NCI-H460 (cell line): ENCODE measurements around the gene RASAL3. TPM values are rescaled to one million over a fixed set of nuclear protein-coding genes. Genes with fewer than 3 reads are reported as not detected.
"Not testable (repeated sequence)": the region's sequence is repeated elsewhere in the genome, so short reads cannot be mapped to it uniquely, and the experiment has no call there.

ENCODE experiments used
- DNase-seq: peaks from one replicate; pipeline ENCODE4 v3.0.0-alpha.2; 2016; ENCODE audit warnings: low read depth; ENCODE audit errors: extremely low read depth
- polyA plus RNA-seq: library from polyadenylated mRNA; depleted of rRNA; stranded (reverse); fragments of >200 nt; gene quantifications from 2 replicates; pipeline ENCODE4 v1.2.3, GENCODE V29; 2014; cell fraction: nucleus; rRNA removed
- total RNA-seq: library from RNA; depleted of rRNA; stranded (reverse); fragments of >200 nt; shearing (Covaris generic); gene quantifications from 2 replicates; pipeline ENCODE4 v1.2.3, GENCODE V29; 2014; rRNA removed

The RASAL3 gene
- total RNA-seq: not detected in 2 replicates
- polyA plus RNA-seq: 0.93 TPM in 1 of 2 replicates, not detected in the other

DNA sequence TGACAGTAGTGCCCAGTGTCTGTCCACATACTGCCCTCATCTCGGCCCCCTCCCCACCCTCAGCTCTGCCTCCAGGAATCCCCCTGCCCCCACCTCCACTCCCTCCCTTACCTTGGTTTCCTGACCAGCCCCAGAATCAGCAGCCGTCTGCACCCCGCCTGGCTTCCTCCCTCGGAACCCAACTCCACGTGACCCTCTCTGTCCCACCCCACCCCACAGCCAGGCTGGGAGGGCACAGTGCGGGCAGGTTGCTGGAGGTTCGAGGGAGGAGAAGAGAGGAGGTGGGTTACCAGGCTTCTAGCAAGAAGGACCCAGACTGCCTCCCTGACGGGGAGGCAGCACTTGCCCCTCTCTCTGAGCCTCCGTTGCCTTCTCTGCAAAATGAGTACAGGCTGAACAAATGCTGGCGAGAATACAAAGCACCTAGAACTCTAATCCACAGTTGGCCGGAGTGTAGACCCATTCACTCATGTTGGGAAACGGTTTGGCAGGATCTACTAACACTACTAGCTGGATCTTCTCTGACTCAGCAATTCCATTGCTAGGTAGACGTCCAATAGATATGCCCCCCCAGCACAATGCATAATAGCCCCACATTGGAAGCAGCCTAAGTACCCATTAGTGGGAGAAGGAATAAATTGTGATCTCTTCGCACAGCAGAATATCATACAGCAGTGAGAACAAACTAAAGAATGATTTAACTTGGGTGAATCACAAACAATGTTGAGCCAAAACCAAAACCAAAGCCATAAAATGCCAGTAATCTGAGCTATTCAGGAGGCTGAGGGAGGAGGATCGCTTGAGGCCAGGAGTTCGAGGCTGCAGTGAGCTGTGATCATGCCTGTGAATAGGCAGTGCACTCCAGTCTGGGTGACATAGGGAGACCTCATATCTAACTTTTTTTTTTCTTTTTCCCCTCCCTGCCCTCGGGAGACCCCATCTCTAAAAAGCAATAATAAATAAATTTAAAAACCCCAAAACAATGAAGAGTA lies at the start of gene RASAL3:
TSS of gene RASAL3 (minus strand) at position 151 of the 992 bp plus-strand sequence. CDS start 186 bp downstream, outside the sequence.
- no peak for DNase-seq

DNA sequence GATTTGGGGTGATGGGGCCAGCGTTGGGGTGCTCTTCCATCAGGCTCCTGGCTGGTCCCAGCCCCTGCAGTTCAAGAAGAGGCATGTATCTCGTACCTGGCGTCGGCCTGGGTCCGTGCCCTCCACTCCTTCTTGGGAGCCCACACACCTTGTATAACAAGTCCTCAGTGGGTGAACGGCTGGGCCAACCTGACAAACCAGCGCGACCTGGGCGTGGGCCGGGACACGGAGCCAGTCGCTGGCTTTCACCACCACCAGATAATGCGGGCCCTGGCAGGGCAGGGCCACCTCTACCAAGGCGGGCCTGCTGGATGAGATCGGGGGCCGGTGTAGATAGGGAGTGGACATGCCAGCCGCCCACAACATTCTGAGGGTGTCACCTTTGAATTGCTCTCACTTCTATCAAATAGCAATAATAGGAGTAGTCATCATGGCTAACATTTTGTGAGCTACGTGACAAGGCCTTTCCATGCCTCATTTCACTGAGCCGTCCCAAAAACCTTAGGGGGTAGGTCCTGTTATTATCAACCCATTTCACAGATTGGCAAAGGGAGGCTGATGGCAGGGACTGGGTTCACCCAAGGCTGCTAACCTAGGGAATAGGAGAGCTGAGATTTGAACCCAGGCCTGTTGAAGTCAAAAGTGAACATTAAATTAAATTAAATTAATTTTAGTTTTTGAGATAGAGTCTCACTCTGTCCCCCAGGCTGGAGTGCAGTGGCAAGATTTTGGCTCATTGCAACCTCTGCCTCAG lies 47.5 kb upstream of the RASAL3 start:
- no peak for DNase-seq

DNA sequence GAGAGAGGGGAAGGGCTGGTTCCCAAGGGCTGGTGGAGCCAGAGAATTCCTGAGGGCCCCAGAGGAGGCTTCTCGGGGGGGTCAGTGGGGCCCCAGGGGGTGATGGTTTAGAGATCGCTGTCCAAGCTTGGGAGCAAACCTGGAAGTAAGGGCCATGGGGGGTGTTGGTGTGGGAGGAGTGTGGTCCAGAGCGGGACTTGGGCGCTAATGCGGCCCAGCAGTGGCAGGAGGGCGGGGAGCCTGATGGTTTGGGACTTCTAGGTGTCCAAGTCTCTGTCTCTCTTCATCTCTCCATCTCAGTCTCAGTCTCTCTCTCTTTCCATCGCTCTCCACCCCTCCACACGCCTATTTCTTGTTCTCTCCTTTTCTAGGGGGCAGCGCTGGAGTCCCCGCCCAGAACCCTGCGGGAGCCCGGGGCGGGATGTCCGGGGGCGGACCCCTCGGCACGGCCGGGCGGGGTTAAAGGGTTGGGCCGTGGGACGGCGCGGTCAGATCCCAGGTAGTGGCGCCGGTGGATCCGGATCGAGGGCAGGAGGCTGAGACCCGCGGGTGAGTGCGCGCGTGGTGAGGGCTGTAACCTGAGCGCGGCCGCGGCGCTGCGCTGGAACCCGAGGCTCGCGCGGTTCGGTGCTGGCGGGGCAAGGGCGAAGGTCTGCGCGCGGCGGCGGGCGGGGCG lies 43.8 kb upstream of the RASAL3 start, which contains the start of gene CYP4F22:
TSS of gene CYP4F22 (plus strand) at position 491 of the 676 bp plus-strand sequence. CDS start 16,812 bp downstream, outside the sequence.
- no peak for DNase-seq

DNA sequence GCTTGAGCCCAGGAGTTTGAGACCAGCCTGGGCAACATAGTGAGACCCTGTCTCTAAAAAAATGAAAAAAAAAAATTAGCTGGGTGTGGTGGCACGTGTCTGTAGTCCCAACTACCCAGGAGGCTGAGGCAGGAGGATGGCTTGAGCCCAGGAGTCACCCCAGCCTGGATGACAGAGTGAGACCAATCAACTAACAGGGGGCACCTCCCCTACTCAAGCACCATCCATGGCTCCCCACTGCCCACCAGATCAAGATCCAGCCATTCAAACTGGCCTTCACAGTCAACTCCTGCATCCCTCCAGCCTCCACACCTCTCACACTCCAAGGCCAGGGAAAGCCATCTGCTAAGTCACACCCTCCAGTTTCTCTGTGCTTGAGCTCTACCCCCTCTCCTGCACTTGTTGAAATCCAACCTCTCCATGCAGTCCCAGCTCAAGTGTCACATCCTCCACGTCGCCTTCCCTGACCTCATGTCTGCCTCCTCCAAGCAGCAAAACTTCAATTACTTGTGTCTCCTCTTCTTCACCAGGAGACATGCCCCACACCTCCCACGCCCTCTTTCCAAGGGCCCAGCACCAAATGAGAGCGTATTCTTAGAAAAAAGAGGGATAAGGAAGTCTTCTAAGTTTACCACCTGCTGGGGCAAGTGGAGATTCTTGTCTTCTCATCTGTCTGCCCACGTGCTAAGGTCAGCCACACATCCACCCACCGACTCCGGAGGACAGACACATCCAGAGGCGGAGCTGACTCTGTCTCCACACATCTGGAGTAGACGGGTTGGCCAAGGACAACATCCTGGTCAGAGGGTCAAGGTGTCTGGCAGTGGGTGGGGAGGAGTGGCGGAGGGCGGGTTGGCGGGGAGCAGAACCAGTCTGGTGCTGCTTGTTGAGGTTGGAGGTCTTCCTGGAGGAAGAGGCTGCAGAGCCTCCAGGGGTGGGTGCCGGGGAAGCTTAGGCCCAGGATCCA lies 43.0 kb upstream of the RASAL3 start:
- DNase-seq: no peak

DNA sequence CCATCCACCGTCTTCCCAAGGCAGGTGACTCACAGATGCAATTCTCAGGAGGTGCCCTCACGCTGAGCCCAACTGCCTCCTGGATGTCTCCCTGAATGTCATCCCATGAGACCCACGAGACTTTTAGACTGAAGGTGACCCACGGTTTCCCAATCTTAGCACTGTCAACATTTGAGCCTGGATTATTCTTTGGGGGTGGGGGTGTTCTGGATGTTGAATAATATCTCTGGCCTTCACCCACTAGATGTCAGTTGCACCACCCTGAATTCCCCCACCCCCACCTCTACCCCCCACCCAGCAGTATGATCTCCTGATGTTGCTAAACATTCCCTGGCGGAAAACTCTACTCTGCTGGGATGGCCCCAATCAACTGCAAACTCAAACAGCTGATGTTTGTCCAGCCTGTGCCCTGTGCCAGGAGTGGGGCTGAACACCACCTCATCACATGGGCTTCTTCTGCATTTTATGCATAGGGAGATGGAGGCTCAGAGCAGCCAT lies 41.8 kb upstream of the RASAL3 start:
- DNase-seq: no peak

DNA sequence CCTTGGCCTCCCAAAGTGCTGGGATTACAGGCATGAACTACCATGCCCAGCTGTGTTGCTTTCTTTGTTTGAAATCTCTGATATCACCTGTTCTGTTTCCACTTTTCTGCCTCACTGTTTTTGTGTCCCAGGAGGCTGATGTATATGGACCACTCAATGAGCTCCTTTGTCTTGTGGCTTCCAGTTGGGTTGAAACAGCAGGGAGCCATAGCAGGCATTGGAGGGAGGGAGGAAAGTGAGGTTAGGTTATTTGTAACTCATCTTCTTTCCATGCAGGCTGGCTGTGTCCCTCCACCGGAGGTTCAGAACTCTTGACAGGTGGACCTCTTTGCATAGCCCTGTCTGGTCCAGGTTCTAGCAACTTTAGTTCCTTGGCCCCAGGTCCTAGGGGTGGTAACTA lies 37.9 kb upstream of the RASAL3 start:
- no peak for DNase-seq

DNA sequence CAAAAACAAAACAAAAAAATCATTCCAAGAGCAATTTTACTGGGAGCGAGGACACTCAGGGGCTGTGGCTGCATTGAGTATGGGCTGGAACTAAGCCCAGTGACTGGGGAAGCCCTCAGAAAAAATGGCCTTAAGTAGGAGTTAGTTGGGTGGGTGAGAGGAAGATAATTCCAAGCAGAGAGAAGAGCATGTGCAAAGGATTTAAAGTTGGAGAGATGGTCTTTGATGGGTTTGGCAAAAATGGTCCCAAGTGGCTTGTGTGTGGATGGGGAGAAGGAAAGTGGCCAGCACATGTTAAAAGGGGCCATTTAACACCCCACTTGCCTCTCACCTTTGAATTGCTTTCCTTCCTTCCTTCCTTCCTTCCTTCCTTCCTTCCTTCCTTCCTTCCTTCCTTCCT lies 37.3 kb upstream of the RASAL3 start:
- no peak for DNase-seq

DNA sequence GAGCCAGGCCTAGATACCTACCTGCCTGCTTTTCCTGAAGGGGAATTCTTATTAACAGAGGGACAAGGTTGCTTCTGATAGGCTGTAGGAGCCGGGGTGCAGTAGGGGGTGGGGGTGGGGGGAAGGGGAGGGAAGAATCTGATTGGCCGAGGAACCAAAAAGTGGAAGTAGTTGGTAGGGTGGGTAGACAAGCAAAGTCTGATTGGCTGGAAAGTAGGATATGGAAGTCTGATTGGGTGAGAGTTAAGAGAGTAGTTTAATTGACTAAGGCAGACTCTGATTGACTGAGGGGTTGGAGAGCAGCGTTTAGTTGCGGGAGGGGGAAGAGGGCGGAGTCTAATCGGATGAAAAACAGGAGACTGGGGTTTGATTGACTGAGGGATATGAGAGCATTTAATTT lies 34.6 kb upstream of the RASAL3 start:
- no peak for DNase-seq

DNA sequence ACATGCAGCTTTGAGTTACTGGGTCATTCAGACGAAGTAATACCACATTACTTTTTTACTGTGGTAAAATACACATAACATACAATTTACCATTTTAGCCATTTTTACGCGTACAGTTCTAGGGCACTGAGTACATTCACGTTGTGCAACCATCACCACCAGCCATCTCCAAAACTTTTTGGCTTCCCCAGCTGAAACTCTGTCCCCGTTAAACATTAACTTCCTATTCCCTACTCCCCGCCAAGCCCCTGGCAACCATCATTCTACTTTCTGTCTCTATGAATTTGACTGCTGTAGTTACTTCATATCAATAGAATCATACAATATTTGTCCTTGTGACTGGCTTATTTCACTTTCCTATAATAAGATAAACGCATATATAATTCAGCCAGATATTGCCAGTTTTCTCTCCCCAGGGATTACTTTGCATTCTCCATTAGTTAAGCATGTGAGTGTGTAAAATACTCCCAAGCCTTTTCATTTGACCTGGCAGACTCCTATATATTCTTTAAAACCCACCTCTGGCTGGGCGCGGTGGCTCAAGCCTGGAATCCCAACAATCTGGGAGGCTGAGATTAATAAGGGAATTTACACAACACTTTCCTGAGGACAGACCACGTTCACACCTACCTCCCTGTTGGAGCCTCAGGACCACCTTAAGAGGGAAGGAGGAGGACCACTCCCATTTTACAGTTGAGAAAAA lies 34.0 kb upstream of the RASAL3 start:
- no peak for DNase-seq

DNA sequence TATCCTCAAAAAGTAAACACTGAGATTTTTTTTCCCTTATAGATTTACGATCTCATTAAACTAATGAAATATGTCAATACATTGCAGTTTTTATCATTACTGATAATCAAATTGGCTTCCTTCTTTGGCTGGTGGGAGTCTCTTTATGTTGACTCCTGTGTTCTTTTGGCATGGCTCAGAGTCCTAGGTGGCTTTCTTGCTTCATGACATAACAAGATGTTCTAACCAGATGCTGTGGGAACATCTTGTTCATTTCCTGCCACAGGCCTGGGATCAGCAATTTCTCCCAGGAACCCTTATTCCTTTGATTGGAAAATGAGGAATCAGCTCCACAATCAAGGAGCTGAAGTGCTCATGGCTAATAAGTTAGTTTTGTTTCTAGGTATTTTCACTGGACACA lies 30.8 kb upstream of the RASAL3 start:
- no peak for DNase-seq

DNA sequence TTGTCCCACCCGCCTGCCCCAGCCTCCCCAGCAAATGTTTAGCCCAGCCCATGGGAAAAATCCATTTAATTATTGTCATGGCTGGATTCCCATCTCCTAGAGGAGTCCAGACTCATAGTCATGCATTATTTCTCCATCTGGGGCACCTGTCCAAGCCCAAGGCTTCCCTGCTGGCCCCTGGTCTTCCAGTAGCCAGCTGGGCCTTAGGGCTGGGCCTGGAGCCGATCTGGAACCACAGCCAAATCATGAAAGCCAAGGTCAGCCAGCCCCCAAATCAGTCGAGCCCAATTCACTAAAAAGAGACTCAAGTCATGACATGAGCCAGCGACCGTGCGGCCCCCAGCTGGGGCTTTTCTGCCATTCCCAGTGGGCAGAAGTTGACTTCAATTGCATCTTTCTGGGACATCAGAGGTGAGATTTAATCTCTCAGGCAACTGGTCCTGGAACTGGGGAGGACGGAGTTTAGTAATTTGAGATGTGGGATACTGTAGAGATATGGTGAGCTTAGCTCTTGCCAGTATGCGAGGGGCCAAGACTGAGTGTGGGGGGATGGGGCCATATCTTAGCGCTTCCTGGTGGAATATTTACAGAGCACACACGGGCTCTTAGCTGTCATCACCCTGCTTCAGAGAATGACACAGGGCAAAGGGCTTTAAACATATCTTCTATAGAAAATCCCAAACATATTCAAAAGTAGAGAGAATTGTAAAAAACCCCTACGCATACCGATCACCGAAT lies 24.3 kb upstream of the RASAL3 start:
- no peak for DNase-seq

DNA sequence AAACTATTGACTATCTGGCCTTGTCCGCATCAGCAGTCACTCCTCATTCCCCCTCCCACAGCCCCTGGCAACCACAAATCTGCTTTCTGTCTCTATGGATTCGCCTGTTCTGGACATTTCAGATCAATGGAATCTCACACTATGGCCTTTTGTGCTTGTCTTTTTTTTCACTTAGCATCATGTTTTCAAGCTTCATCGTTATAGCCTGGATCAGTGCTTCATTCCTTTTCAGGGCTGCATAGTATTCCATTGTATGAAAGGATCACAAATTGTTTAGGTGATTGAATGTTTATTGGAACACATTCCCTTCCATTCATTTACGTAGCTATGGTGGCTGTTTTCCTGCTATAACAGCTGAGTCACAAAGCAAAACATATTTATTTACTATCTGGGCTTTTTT lies 22.7 kb upstream of the RASAL3 start:
- DNase-seq: no peak

DNA sequence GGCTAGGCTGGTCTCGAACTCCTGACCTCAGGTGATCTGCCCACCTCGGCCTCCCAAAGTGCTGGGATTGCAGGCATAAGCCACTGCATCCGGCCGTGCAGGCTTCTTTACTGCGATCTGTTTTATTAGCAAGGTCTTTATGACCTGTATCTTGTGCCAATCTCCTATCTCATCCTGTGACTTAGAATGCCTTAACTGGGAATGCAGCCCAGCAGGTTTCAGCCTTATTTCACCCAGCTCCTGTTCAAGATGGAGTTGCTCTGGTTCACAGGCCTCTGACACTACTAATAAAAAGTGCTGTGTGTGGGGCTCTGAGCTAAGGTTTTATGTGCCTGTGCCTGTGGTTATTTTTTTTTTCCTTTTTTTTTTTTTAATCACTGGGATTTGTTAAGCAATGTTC lies 21.4 kb upstream of the RASAL3 start:
- not testable (repeated sequence) for DNase-seq

DNA sequence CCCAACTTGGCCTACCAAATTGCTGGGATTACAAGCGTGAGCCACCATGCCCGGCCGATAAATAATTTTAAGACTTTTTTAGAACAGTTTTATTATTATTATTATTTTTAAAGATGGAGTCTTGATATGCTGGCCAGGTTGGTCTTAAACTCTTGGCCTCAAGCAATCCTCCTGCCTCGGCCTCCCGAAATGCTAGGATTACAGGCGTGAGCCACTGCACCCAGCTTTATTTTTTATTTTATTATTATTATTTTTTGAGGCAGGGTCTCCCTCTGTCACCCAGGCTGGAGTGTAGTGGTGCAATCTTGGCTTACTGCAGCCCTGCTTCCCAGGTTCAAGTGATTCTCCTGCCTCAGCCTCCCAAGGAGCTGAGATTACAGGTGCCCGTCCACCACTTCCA lies 16.7 kb upstream of the RASAL3 start:
- not testable (repeated sequence) for DNase-seq

DNA sequence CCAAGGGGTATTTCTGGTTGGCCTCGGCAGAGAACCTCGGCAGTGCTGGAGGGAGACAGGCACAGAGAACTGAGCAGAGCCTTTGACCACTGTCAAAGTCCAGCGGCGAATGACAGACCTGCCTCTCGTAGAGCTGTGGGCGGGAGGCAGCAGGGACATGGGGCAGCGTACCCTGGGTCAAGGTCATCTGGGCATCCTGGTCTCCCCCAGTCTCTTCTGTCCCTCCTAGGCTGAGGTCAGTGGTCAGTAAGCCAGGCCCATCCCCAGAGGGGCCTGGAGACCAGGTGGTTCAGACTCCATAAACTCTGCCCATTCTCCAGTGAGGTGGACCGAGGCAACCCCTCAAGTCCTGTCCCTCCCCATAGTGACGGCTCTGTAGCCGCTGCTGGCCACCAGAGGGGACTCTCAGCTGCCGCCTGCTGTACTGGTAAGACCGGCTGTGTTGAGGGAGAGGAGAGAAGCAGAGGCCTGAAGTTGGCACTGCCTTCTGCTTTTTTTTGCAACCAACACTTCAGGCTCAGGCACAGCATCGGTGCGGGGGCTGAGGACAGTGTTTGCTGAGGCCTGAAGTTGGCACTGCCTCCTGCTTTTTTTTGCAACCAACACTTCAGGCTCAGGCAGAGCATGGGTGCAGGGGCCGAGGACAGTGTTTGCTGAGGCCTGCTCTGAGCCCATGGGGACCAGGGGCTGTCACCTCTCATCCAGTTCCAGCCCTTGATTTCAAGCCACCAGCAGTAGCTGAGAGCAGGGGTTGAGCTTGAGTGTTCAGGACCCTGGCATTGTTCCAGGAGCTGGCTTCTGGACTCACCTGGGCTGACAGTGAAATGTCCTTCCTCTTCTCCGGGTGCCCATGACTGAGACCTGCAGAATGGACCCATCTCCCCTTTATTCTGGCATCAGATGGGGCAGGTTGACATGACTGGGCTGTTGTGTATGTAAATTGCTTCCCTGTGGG lies 15.3 kb upstream of the RASAL3 start, which contains the start of gene PGLYRP2:
TSS of gene PGLYRP2 (minus strand) at position 111 of the 955 bp plus-strand sequence. CDS start 130 bp downstream, outside the sequence.
- DNase-seq: no peak

DNA sequence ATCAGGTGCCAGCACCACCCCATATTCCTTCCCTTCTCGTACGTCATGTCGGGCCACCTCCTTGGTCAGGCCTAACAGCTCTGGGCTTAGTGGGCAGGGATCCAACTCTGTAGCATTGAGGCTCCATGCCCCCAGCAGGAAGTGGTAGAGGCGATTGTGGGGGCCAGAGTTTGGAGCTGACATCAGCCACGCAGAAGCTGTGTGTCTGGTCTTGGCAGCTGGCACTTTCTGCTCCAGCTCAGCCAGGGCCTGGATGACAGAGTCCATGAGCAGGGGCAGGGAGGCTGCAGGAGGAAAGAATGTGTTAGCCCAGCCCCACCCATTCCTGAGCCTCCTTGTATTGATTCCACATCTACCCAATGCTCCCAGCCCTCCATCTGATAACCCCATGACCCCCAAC lies 12.0 kb upstream of the RASAL3 start:
- no peak for DNase-seq

DNA sequence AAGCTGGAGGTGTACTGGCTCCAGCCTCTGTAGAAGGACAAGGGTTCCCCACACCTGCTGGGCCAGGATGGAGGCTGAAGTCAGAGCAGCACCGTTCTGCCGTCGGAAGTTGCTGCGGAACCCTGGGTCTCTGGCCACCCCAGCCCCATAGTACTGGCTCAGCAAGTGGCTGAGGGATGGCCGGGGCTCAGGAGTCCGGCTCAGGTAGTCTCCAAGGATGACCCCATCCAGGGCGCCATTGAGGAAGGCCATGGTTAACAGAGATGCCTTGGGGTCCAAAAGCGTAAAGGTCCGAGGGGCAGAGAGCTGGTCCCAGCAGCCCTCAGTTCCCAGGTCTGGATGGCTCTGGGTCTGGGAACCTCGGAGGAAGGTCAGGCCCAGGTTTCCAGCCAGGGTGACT lies 11.3 kb upstream of the RASAL3 start:
- no peak for DNase-seq
